CD4-positive, alpha-beta T cell (primary cell): ENCODE measurements around the gene PLA2R1. TPM values are rescaled to one million over a fixed set of nuclear protein-coding genes. Genes with fewer than 3 reads are reported as not detected.

Experiments used
- ATAC-seq: fragments of 200-7000 bp; cut with Tn5 transposase; one replicate; pipeline ENCODE4 v1.10.0; 2022; ENCODE audit warnings: mild to moderate bottlenecking; ENCODE audit not compliant: poor library complexity
- CTCF ChIA-PET: fragments of 350-600 bp; sonication (Branson Sonifier 250); formaldehyde crosslinking; loops from one replicate; lab custom pipeline; 2021; ENCODE audit warnings: antibody characterized with exemption, inconsistent platforms; lab: Charles Lee
- POLR2A ChIA-PET: fragments of 350-600 bp; sonication (Branson Sonifier 250); formaldehyde crosslinking; loops from one replicate; lab custom pipeline; 2021; ENCODE audit warnings: antibody characterized with exemption, inconsistent platforms; lab: Charles Lee
- DNase-seq, 14 experiments: peaks; one replicate each; pipeline ENCODE4 v3.0.0-alpha.2; 2013 to 2020; ENCODE audit warnings: mixed read lengths in 2 of 14
- H3K27ac ChIP-seq, 2 donors: one replicate each; pipeline versions ENCODE4 v1.5.1 to v1.7.0; 2013; ENCODE audit warnings: low read length in 2 of 2, low read depth in 1 of 2, mild to moderate bottlenecking in 1 of 2
- H3K27me3 ChIP-seq, 2 experiments: 1 replicate in 1 of 2; 2 replicates in 1 of 2; pipeline versions ENCODE4 v1.6.1 to v1.7.0; 2013; ENCODE audit warnings: low read length in 2 of 2, control low read depth in 1 of 2, mild to moderate bottlenecking in 1 of 2, moderate library complexity in 1 of 2; ENCODE audit not compliant: insufficient read depth in 2 of 2, control insufficient read depth in 1 of 2
- H3K36me3 ChIP-seq: one replicate; pipeline ENCODE4 v1.6.1; 2013; ENCODE audit warnings: low read length, control low read depth; ENCODE audit not compliant: insufficient read depth
- H3K4me1 ChIP-seq: one replicate; pipeline ENCODE4 v1.6.1; 2013; ENCODE audit warnings: low read length, control low read depth; ENCODE audit not compliant: insufficient read depth
- H3K4me3 ChIP-seq: one replicate; pipeline ENCODE4 v1.5.1; 2013; ENCODE audit warnings: mild to moderate bottlenecking, low read length, moderate library complexity
- H3K9me3 ChIP-seq, 2 experiments: 1 replicate in 1 of 2; 2 replicates in 1 of 2; pipeline versions ENCODE4 v1.6.1 to v1.7.0; 2013; ENCODE audit warnings: low read length in 2 of 2, mild to moderate bottlenecking in 2 of 2, control low read depth in 1 of 2, moderate library complexity in 1 of 2; ENCODE audit not compliant: control insufficient read depth in 1 of 2, insufficient read depth in 1 of 2
- H3K27ac Mint-ChIP-seq: one replicate; pipeline ENCODE4 v1.8.0; 2020; ENCODE audit warnings: mixed read lengths
- H3K27me3 Mint-ChIP-seq: one replicate; pipeline ENCODE4 v1.8.0; 2021; ENCODE audit warnings: mixed read lengths
- H3K36me3 Mint-ChIP-seq: one replicate; pipeline ENCODE4 v1.8.0; 2021; ENCODE audit warnings: low read depth, mixed read lengths
- H3K4me1 Mint-ChIP-seq: one replicate; pipeline ENCODE4 v1.8.0; 2021; ENCODE audit warnings: low read depth, mixed read lengths
- H3K4me3 Mint-ChIP-seq: one replicate; pipeline ENCODE4 v1.8.0; 2020; ENCODE audit warnings: mild to moderate bottlenecking, mixed read lengths
- H3K9me3 Mint-ChIP-seq: one replicate; pipeline ENCODE4 v1.8.0; 2020; ENCODE audit warnings: mixed read lengths
- CTCF ChIP-seq: fragments of 200-600 bp; IDR thresholded peaks from one replicate; pipeline ENCODE4 v1.8.0; 2022; ENCODE audit warnings: antibody characterized with exemption, mild to moderate bottlenecking
- intact Hi-C, 2 experiments: fragments of 100-400 bp; cut with DNase I in 1 of 2; cut with micrococcal nuclease in 1 of 2; formaldehyde crosslinking; loops; one replicate each; pipeline versions ENCODE4 v1.15.1 to v1.9.0; 2023 to 2025; cut with DNase I, micrococcal nuclease
- total RNA-seq, 174 experiments: library from RNA in 2 of 174; stranded (reverse) in 2 of 174; gene quantifications; one replicate each; pipeline ENCODE4 v1.2.3 and lab custom pipeline; 2021 to 2026

PLA2R1 gene
- total RNA-seq, 2 experiments from 2014 or later, result not detected

GRCh38 chr2:160044728-160045127, 17.7 kb downstream of the PLA2R1 start:
- Mint-ChIP-seq H3K27me3 (no peaks in the 10 kb centered on the region), H3K4me3 (no peak overlapping the region), H3K4me1 (no peaks in the 10 kb centered on the region), H3K36me3 (no peaks in the 10 kb centered on the region), H3K9me3 (no peaks in the 10 kb centered on the region), H3K27ac (no peak overlapping the region)
- POLR2A ChIA-PET, result no interaction called here
- TF ChIP-seq CTCF, result no peak
- CTCF ChIA-PET, result no interaction called here
- ATAC-seq (no peak), DNase-seq (no peak)
- H3K36me3 ChIP-seq, result no peaks in the 10 kb centered on the region
- H3K4me3 ChIP-seq, result no peak overlapping the region
- H3K27ac ChIP-seq, result no peak overlapping the region
- H3K4me1 ChIP-seq, result no peaks in the 10 kb centered on the region
- intact Hi-C loops, result no loop called here
- no peaks in the 10 kb centered on the region for H3K9me3 ChIP-seq
- peaks cover 0 to 3% of the 10 kb centered on the region in 2 experiments for H3K27me3 ChIP-seq

- Mint-ChIP-seq H3K9me3 (no peaks in the 10 kb centered on the region), H3K27me3 (no peaks in the 10 kb centered on the region), H3K4me1 (no peaks in the 10 kb centered on the region), H3K36me3 (no peaks in the 10 kb centered on the region), H3K27ac (no peak overlapping the region), H3K4me3 (no peak overlapping the region)
- no peak for DNase-seq
- CTCF ChIA-PET, result no interaction called here
- Histone ChIP-seq H3K4me1 (no peaks in the 10 kb centered on the region), H3K4me3 (no peak overlapping the region), H3K27me3 (peaks cover 0 to 3% of the 10 kb centered on the region in 2 experiments), H3K36me3 (no peaks in the 10 kb centered on the region), H3K27ac (no peak overlapping the region), H3K9me3 (no peaks in the 10 kb centered on the region)
- POLR2A ChIA-PET, result no interaction called here
- intact Hi-C loops, result no loop called here
- TF ChIP-seq CTCF, result no peak
- ATAC-seq, result no peak
Observed at GRCh38 chr2:160043265-160043664, 19.1 kb downstream of the PLA2R1 start.

- no peak for TF ChIP-seq CTCF
- Histone ChIP-seq H3K27ac (no peak overlapping the region), H3K4me1 (no peaks in the 10 kb centered on the region), H3K27me3 (peaks cover 0 to 3% of the 10 kb centered on the region in 2 experiments), H3K4me3 (no peak overlapping the region), H3K36me3 (no peaks in the 10 kb centered on the region), H3K9me3 (no peaks in the 10 kb centered on the region)
- H3K9me3 Mint-ChIP-seq, result no peaks in the 10 kb centered on the region
- POLR2A ChIA-PET, result no interaction called here
- no peak for DNase-seq
- CTCF ChIA-PET, result no interaction called here
- no peak for ATAC-seq
- H3K4me1 Mint-ChIP-seq, result no peaks in the 10 kb centered on the region
- intact Hi-C loops, result no loop called here
- no peak overlapping the region for H3K4me3 Mint-ChIP-seq
- H3K36me3 Mint-ChIP-seq, result no peaks in the 10 kb centered on the region
- no peaks in the 10 kb centered on the region for H3K27me3 Mint-ChIP-seq
- no peak overlapping the region for H3K27ac Mint-ChIP-seq
Observed at GRCh38 chr2:160042054-160042453, 20.4 kb downstream of the PLA2R1 start.
